HEK293 (cell line): Measurements from ENCODE around the gene P4HA2.
A peak's percentile ranks its signal among the peaks of the same experiment; 100 is the strongest.

Experiments
- CTCF ChIA-PET: fragments of 350-600 bp; formaldehyde crosslinking; extraction: SDS; loops from one replicate; lab custom pipeline; 2021; ENCODE audit warnings: antibody characterized with exemption; lab: Yijun Ruan, JAX
- POLR2A ChIA-PET: fragments of 300-600 bp; formaldehyde crosslinking; extraction: SDS; loops from one replicate; lab custom pipeline; 2020; ENCODE audit warnings: antibody characterized with exemption, inconsistent platforms; lab: Yijun Ruan, JAX
- H3K27ac ChIP-seq: fragments of 200-500 bp; sonication (Bioruptor generic); 2 replicates; pipeline ENCODE4 v1.5.1; 2014; ENCODE audit warnings: low read depth, low read length, control low read depth, inconsistent platforms; ENCODE audit errors: extremely low read depth
- H3K36me3 ChIP-seq, 2 experiments: fragments of 200-500 bp in 1 of 2; sonication (Bioruptor generic) in 1 of 2; 1 replicate in 1 of 2; 2 replicates in 1 of 2; pipeline ENCODE4 v1.5.1; 2014 to 2017; ENCODE audit warnings: inconsistent platforms in 2 of 2, low read length in 2 of 2; ENCODE audit not compliant: control insufficient read depth in 2 of 2, insufficient read depth in 1 of 2
- H3K4me1 ChIP-seq: fragments of 200-500 bp; sonication (Bioruptor generic); 2 replicates; pipeline ENCODE4 v1.5.1; 2014; ENCODE audit warnings: mild to moderate bottlenecking, low read length, inconsistent platforms; ENCODE audit not compliant: control insufficient read depth, insufficient read depth
- H3K4me3 ChIP-seq: 2 replicates; pipeline ENCODE4 v1.5.1; 2011; ENCODE audit warnings: low read depth, mild to moderate bottlenecking, control low read depth, low read length, moderate library complexity
- H3K9me3 ChIP-seq: fragments of 200-500 bp; sonication (Bioruptor generic); 2 replicates; pipeline ENCODE4 v1.5.1; 2014; ENCODE audit warnings: low read depth, low read length, inconsistent platforms; ENCODE audit not compliant: control insufficient read depth, insufficient read depth
- GLIS2 ChIP-seq: fragments of 450-650 bp; formaldehyde crosslinking; IDR thresholded peaks from 2 replicates; pipeline ENCODE4 v1.5.1; 2016; ENCODE audit warnings: missing biosample characterization, missing genetic modification characterization
- KLF17 ChIP-seq: fragments of 450-650 bp; formaldehyde crosslinking; IDR thresholded peaks from 2 replicates; pipeline ENCODE4 v1.5.1; 2016; ENCODE audit warnings: missing biosample characterization, missing genetic modification characterization
- PRDM6 ChIP-seq: fragments of 450-650 bp; formaldehyde crosslinking; IDR thresholded peaks from 2 replicates; pipeline ENCODE4 v1.5.1; 2017; ENCODE audit warnings: missing biosample characterization, missing genetic modification characterization
- ZBTB11 ChIP-seq: fragments of 450-650 bp; formaldehyde crosslinking; conservative IDR thresholded peaks from 2 replicates; pipeline ENCODE4 v1.5.1; 2016; ENCODE audit warnings: low read depth, missing biosample characterization, missing genetic modification characterization
- ZBTB17 ChIP-seq: fragments of 450-650 bp; formaldehyde crosslinking; IDR thresholded peaks from 2 replicates; pipeline ENCODE4 v1.5.1; 2016; ENCODE audit warnings: missing biosample characterization, missing genetic modification characterization
- ZBTB44 ChIP-seq: fragments of 450-650 bp; IDR thresholded peaks from 2 replicates; pipeline ENCODE4 v1.5.1; 2018; ENCODE audit warnings: missing biosample characterization, mild to moderate bottlenecking, missing genetic modification characterization
- ZFHX2 ChIP-seq: fragments of 450-650 bp; formaldehyde crosslinking; conservative IDR thresholded peaks from 2 replicates; pipeline ENCODE4 v1.5.1; 2016; ENCODE audit warnings: missing biosample characterization, missing genetic modification characterization
- ZNF280C ChIP-seq: fragments of 450-650 bp; formaldehyde crosslinking; IDR thresholded peaks from 2 replicates; pipeline ENCODE4 v1.5.1; 2016; ENCODE audit warnings: missing biosample characterization, missing genetic modification characterization
- ZNF585B ChIP-seq: fragments of 450-650 bp; formaldehyde crosslinking; IDR thresholded peaks from 2 replicates; pipeline ENCODE4 v1.5.1; 2016; ENCODE audit warnings: missing biosample characterization, missing genetic modification characterization
- ZNF600 ChIP-seq: fragments of 450-650 bp; formaldehyde crosslinking; IDR thresholded peaks from 2 replicates; pipeline ENCODE4 v1.5.1; 2016; ENCODE audit warnings: missing biosample characterization, missing genetic modification characterization

Gene P4HA2

GRCh38 chr5:132260714-132261551 is 33.3 kb upstream of the P4HA2 start (continued):
- no peak for TF ChIP-seq KLF17
- no peak for TF ChIP-seq ZBTB11 (tag by site-specific recombination)
- peak; percentile 43 for TF ChIP-seq GLIS2

DNA sequence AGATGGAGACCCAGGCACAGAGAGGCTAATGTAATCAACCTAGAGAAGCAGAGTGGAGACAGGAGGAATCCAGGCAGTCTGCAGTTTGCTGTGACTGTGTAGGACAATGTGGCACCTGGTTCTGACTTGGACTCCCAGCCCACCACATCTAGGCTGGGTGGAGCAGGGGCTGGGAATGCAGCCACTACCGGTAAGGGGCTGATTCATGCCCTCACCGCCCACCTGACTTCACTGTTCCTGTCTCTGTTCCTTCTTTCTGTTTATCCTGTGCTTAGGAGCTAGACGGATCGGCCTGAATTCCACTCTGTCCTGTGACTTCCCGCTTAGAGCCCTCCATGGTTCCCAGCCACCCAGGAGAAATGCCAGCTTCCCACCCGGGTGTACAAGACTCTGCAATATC is 32.4 kb upstream of the P4HA2 start:
- ChIA-PET POLR2A (interaction anchor here (1.5 kb wide), 1 partner anchor 109 kb away, joined by 4 read pairs; the partner anchor contains the start of gene SLC22A5), CTCF (interaction anchor here (0.8 to 1.9 kb wide), 2 partner anchors 10 to 12 kb away, joined by 4 to 7 read pairs; no protein-coding TSS in a partner anchor)
- Histone ChIP-seq H3K27ac (no peak overlapping the region), H3K4me1 (no peaks in the 10 kb centered on the region), H3K36me3 (no peaks in the 10 kb centered on the region), H3K9me3 (no peaks in the 10 kb centered on the region), H3K4me3 (no peak overlapping the region)
- TF ChIP-seq ZNF280C (tag by site-specific recombination) (no peak), ZFHX2 (tag by site-specific recombination) (peak; percentile 84), ZNF585B (no peak), PRDM6 (tag by site-specific recombination) (no peak), ZBTB17 (peak; percentile 57), ZBTB44 (tag by site-specific recombination) (no peak), ZNF600 (tag by site-specific recombination) (peak; percentile 16; the same call in 1 of the 2 replicates)
